ENCODE measurements around the gene MGAT4A. TPM values are rescaled to one million over a fixed set of nuclear protein-coding genes. Genes with fewer than 3 reads are reported as not detected.
A peak's percentile ranks its signal among the peaks of the same experiment; 100 is the strongest.
"Not testable (repeated sequence)": the region's sequence is repeated elsewhere in the genome, so short reads cannot be mapped to it uniquely, and the experiment has no call there.

The MGAT4A gene
- total RNA-seq, 1 donor from 2014 or later = 33.5 TPM

- Mint-ChIP-seq H3K27me3 (peaks cover 6% of the 10 kb centered on the region), H3K27ac (peak overlapping the region; percentile 75), H3K9me3 (ENCODE audit: low read depth) (no peaks in the 10 kb centered on the region), H3K4me3 (ENCODE audit: low read depth) (peak overlapping the region; percentile 79), H3K36me3 (ENCODE audit: insufficient read depth) (no peaks in the 10 kb centered on the region), H3K4me1 (ENCODE audit: low read depth) (peaks cover 24% of the 10 kb centered on the region)
- no peak for TF ChIP-seq CTCF (IDR thresholded peaks at IDR 0.05; ENCODE audit: unreplicated experiment)
- peak; percentile 27 for DNase-seq (ENCODE audit: low spot score, unreplicated experiment)
Observed at GRCh38 chr2:98730053-98730706, 752 bp downstream of the MGAT4A start.

GRCh38 chr2:98729652-98730051 lies 1.3 kb downstream of the MGAT4A start:
- no peak for DNase-seq (ENCODE audit: low spot score, unreplicated experiment)
- Mint-ChIP-seq H3K27ac (peak overlapping the region; percentile 75), H3K36me3 (ENCODE audit: insufficient read depth) (no peaks in the 10 kb centered on the region), H3K27me3 (peaks cover 4% of the 10 kb centered on the region), H3K4me1 (ENCODE audit: low read depth) (peaks cover 29% of the 10 kb centered on the region), H3K9me3 (ENCODE audit: low read depth) (no peaks in the 10 kb centered on the region), H3K4me3 (ENCODE audit: low read depth) (peak overlapping the region; percentile 79)
- no peak for TF ChIP-seq CTCF (IDR thresholded peaks at IDR 0.05; ENCODE audit: unreplicated experiment)

GRCh38 chr2:98728088-98728718 lies 2.7 kb downstream of the MGAT4A start:
- not testable (repeated sequence) for H3K9me3 Mint-ChIP-seq (ENCODE audit: low read depth); H3K36me3 Mint-ChIP-seq (ENCODE audit: insufficient read depth); H3K27me3 Mint-ChIP-seq; DNase-seq (ENCODE audit: low spot score, unreplicated experiment); H3K27ac Mint-ChIP-seq
- peaks cover 30% of the 10 kb centered on the region for H3K4me1 Mint-ChIP-seq (ENCODE audit: low read depth)
- H3K4me3 Mint-ChIP-seq (ENCODE audit: low read depth) = peak overlapping the region; percentile 25

- no peak for TF ChIP-seq CTCF (IDR thresholded peaks at IDR 0.05; ENCODE audit: unreplicated experiment)
- H3K36me3 Mint-ChIP-seq (ENCODE audit: insufficient read depth) = peaks cover 6% of the 10 kb centered on the region
- peak overlapping the region; percentile 10 for H3K27ac Mint-ChIP-seq
- no peak overlapping the region for H3K4me3 Mint-ChIP-seq (ENCODE audit: low read depth)
- peaks cover 27% of the 10 kb centered on the region for H3K4me1 Mint-ChIP-seq (ENCODE audit: low read depth)
- DNase-seq (ENCODE audit: low spot score, unreplicated experiment) = no peak
- H3K27me3 Mint-ChIP-seq = peaks cover 1% of the 10 kb centered on the region
- no peaks in the 10 kb centered on the region for H3K9me3 Mint-ChIP-seq (ENCODE audit: low read depth)
Observed at GRCh38 chr2:98727369-98728087, 3.4 kb downstream of the MGAT4A start.

- no peaks in the 10 kb centered on the region for H3K27me3 Mint-ChIP-seq
- peaks cover 24% of the 10 kb centered on the region for H3K4me1 Mint-ChIP-seq (ENCODE audit: low read depth)
- no peak for DNase-seq (ENCODE audit: low spot score, unreplicated experiment)
- no peak for TF ChIP-seq CTCF (IDR thresholded peaks at IDR 0.05; ENCODE audit: unreplicated experiment)
- H3K9me3 Mint-ChIP-seq (ENCODE audit: low read depth) = no peaks in the 10 kb centered on the region
- no peak overlapping the region for H3K27ac Mint-ChIP-seq
- peaks cover 8% of the 10 kb centered on the region for H3K36me3 Mint-ChIP-seq (ENCODE audit: insufficient read depth)
- H3K4me3 Mint-ChIP-seq (ENCODE audit: low read depth) = no peak overlapping the region
Observed at GRCh38 chr2:98726735-98727368, 4.1 kb downstream of the MGAT4A start.

Data from progenitor cell of endocrine pancreas (in vitro differentiated cells).